ENCODE data around the gene HOXA9. TPM values are rescaled to one million over a fixed set of nuclear protein-coding genes. Genes with fewer than 3 reads are reported as not detected.
A peak's percentile ranks its signal among the peaks of the same experiment; 100 is the strongest.

Gene HOXA9
- total RNA-seq, 2 experiments from 2014 or later: not detected

- ATAC-seq (ENCODE audit: low read depth) (no peak), DNase-seq (no peak)
- Mint-ChIP-seq H3K9me3 (no peaks in the 10 kb centered on the region), H3K4me1 (peaks cover 24% of the 10 kb centered on the region), H3K27me3 (peaks cover 81% of the 10 kb centered on the region), H3K27ac (no peak overlapping the region), H3K4me3 (no peak overlapping the region), H3K36me3 (peaks cover 2% of the 10 kb centered on the region)
- POLR2A ChIA-PET: no interaction called here
These were observed 32.1 kb upstream of the HOXA9 start for GRCh38 chr7:27197137-27198042.

- peaks cover 19% of the 10 kb centered on the region for H3K4me1 Mint-ChIP-seq
- H3K9me3 Mint-ChIP-seq: no peaks in the 10 kb centered on the region
- POLR2A ChIA-PET: no interaction called here
- DNase-seq: peak; percentile 77
- peaks cover 2% of the 10 kb centered on the region for H3K36me3 Mint-ChIP-seq
- no peak overlapping the region for H3K27ac Mint-ChIP-seq
- H3K27me3 Mint-ChIP-seq: peaks cover 80% of the 10 kb centered on the region
- H3K4me3 Mint-ChIP-seq: no peak overlapping the region
- ATAC-seq (ENCODE audit: low read depth): no peak
These were observed 31.0 kb upstream of the HOXA9 start for GRCh38 chr7:27196287-27196767.

- ATAC-seq (ENCODE audit: low read depth): no peak
- POLR2A ChIA-PET: no interaction called here
- Mint-ChIP-seq H3K27ac (no peak overlapping the region), H3K27me3 (peaks cover 83% of the 10 kb centered on the region), H3K4me3 (no peak overlapping the region), H3K4me1 (peaks cover 10% of the 10 kb centered on the region), H3K36me3 (no peaks in the 10 kb centered on the region), H3K9me3 (no peaks in the 10 kb centered on the region)
- no peak for DNase-seq
These were observed 29.5 kb upstream of the HOXA9 start for GRCh38 chr7:27194686-27195379.

DNA sequence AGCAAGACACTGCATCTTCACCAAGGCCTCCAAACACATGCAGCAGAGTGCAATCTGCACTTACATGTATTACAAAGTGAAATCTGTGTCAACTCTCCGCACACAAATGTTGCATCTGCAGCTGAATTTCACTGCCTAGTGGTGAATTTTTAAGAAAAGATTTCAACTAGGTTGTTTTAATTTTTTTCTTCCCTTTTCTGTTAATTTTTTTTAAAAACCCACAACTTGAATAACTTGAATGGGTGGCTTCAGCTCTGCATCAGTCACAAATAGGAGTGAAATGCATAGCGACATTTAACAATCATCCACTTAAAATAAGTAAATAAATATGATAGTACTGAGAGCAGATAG lies 28.6 kb upstream of the HOXA9 start:
- Mint-ChIP-seq H3K27me3 (peaks cover 87% of the 10 kb centered on the region), H3K9me3 (no peaks in the 10 kb centered on the region), H3K36me3 (peaks cover 2% of the 10 kb centered on the region), H3K27ac (no peak overlapping the region), H3K4me1 (peaks cover 13% of the 10 kb centered on the region), H3K4me3 (no peak overlapping the region)
- POLR2A ChIA-PET: no interaction called here
- ATAC-seq (ENCODE audit: low read depth): no peak
- no peak for DNase-seq

GRCh38 chr7:27193335-27194001 lies 28.1 kb upstream of the HOXA9 start:
- peak overlapping the region; percentile 25 for H3K4me3 Mint-ChIP-seq
- ATAC-seq (ENCODE audit: low read depth) (no peak), DNase-seq (peak; percentile 19)
- peaks cover 89% of the 10 kb centered on the region for H3K27me3 Mint-ChIP-seq
- peaks cover 14% of the 10 kb centered on the region for H3K4me1 Mint-ChIP-seq
- peaks cover 2% of the 10 kb centered on the region for H3K36me3 Mint-ChIP-seq
- H3K27ac Mint-ChIP-seq: no peak overlapping the region
- POLR2A ChIA-PET: no interaction called here
- no peaks in the 10 kb centered on the region for H3K9me3 Mint-ChIP-seq

- H3K27me3 Mint-ChIP-seq: peaks cover 89% of the 10 kb centered on the region
- peak overlapping the region; percentile 60 for H3K4me3 Mint-ChIP-seq
- peak; percentile 37 for ATAC-seq (ENCODE audit: low read depth)
- H3K36me3 Mint-ChIP-seq: peaks cover 2% of the 10 kb centered on the region
- POLR2A ChIA-PET: no interaction called here
- no peaks in the 10 kb centered on the region for H3K9me3 Mint-ChIP-seq
- H3K4me1 Mint-ChIP-seq: peaks cover 18% of the 10 kb centered on the region
- DNase-seq: peak; percentile 51
- H3K27ac Mint-ChIP-seq: no peak overlapping the region
These were observed 27.4 kb upstream of the HOXA9 start for GRCh38 chr7:27192546-27193334.

- Mint-ChIP-seq H3K27ac (no peak overlapping the region), H3K27me3 (peaks cover 89% of the 10 kb centered on the region), H3K4me3 (peak overlapping the region; percentile 16), H3K36me3 (peaks cover 2% of the 10 kb centered on the region), H3K4me1 (peaks cover 18% of the 10 kb centered on the region), H3K9me3 (no peaks in the 10 kb centered on the region)
- POLR2A ChIA-PET: no interaction called here
- DNase-seq (no peak), ATAC-seq (ENCODE audit: low read depth) (no peak)
These were observed 26.7 kb upstream of the HOXA9 start for GRCh38 chr7:27191833-27192545.

DNA sequence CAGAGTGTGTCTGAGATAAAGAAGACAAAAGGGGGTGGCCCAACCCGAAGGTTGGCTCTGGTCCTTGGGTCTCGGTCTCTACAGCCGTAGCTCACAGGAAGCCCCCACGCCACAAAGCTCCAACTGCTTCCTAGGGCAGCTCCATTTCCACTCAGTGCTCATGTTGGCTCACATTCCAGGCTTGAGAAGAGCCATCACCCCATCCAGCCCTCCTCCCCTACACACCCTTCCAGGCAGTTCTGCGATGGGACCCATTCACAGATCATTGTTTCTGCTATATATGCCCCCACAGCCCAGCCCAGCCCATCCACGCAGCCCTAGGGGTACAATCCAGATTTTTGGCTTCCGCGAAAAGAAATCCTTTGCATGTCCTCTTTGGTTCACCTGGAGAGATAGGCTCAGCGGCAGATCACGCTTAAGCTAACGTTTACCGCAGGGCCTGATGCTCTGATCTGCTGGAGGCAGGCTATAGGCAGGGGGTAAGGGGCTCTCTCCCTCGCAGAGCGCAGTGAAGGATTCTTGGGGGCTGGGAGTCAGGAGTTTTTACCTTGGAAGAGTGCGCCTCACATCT lies 25.9 kb upstream of the HOXA9 start:
- POLR2A ChIA-PET: interaction anchor here (0.5 to 0.9 kb wide), 2 partner anchors 14 to 826 kb away, joined by 3 to 7 read pairs; no protein-coding TSS in a partner anchor
- Mint-ChIP-seq H3K36me3 (peaks cover 2% of the 10 kb centered on the region), H3K4me1 (peaks cover 19% of the 10 kb centered on the region), H3K27me3 (peaks cover 89% of the 10 kb centered on the region), H3K4me3 (no peak overlapping the region), H3K27ac (no peak overlapping the region), H3K9me3 (no peaks in the 10 kb centered on the region)
- DNase-seq (peak; percentile 19), ATAC-seq (ENCODE audit: low read depth) (no peak)

DNA sequence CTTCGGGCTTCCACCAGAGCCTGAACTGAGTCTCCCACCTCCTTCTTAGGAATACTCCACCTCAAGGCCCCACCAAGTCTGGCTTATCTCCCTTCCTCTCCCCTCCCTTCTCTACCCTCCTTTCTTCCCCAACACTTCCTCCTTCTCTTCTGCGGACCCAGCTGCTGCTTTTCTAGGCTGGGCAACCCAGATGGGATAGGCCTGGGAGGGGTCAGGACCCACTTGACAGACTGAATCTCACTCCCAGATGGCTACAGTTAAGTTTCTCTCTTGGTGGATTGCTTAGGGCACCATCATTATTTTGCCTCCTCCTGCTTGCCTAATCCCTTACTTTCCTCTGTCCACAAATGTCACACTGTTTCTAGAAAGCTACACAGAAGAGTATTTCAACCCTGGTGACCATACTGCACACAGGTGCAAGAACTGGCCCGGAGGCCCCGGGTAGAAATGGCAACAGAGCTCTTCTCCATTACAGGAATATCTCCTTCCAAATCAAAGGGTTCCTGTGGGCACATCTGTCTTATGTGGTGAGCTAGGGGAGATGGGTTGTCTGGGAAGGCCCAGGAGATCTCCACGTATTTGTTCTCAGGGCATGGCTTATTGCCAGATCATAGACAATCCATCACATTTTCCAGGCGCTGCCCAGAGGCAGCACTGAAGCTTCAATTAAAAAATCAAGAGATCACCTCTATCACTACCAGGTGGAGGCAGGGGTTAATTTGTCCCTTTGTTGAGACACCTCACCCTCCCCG lies 24.8 kb upstream of the HOXA9 start:
- peak overlapping the region; percentile 34 for H3K27ac Mint-ChIP-seq
- POLR2A ChIA-PET: interaction anchor here (0.5 to 0.9 kb wide), 2 partner anchors 13 to 827 kb away, joined by 3 to 7 read pairs; no protein-coding TSS in a partner anchor
- peak overlapping the region; percentile 48 for H3K4me3 Mint-ChIP-seq
- ATAC-seq (ENCODE audit: low read depth): no peak
- H3K27me3 Mint-ChIP-seq: peaks cover 94% of the 10 kb centered on the region
- H3K4me1 Mint-ChIP-seq: peaks cover 27% of the 10 kb centered on the region
- DNase-seq: peak; percentile 15
- no peaks in the 10 kb centered on the region for H3K9me3 Mint-ChIP-seq
- peaks cover 2% of the 10 kb centered on the region for H3K36me3 Mint-ChIP-seq

- H3K4me3 Mint-ChIP-seq: peak overlapping the region; percentile 48
These were observed 24.1 kb upstream of the HOXA9 start for GRCh38 chr7:27189295-27189996.

More at GRCh38 chr7:27189295-27189996, 24.1 kb upstream of the HOXA9 start:
- Mint-ChIP-seq H3K36me3 (peaks cover 2% of the 10 kb centered on the region), H3K4me1 (peaks cover 32% of the 10 kb centered on the region), H3K9me3 (no peaks in the 10 kb centered on the region), H3K27me3 (peaks cover 94% of the 10 kb centered on the region), H3K27ac (peak overlapping the region; percentile 34)
- ATAC-seq (ENCODE audit: low read depth) (no peak), DNase-seq (peak; percentile 40)
- POLR2A ChIA-PET: no interaction called here

Data from activated naive CD8-positive, alpha-beta T cell treated with anti-CD3 and anti-CD28 coated beads, Interleukin-2, amount 10 ng/mL, durations not matched to agents 7 days and 5 days (primary cell).